Keratinocyte (primary cell): Measurements from ENCODE around the gene IP6K2.

Source experiments
- EZH2 ChIP-seq: IDR thresholded peaks from one replicate; pipeline ENCODE4 v1.6.1; 2012; ENCODE audit warnings: inconsistent platforms, mild to moderate bottlenecking, low read length, moderate library complexity
- TF ChIP-seq, protein P1 (sequence below), 3 experiments: IDR thresholded peaks in 1 of 3; conservative IDR thresholded peaks in 1 of 3; optimal IDR thresholded peaks in 1 of 3; 2 replicates in 2 of 3; 3 replicates in 1 of 3; pipeline versions ENCODE3 to v1.5.1; 2011; ENCODE audit warnings: low read length in 3 of 3, mild to moderate bottlenecking in 3 of 3, moderate library complexity in 2 of 3, control low read depth in 1 of 3, inconsistent platforms in 1 of 3; ENCODE audit not compliant: insufficient read depth in 2 of 3; ENCODE audit errors: extremely low read depth in 1 of 3

DNA sequence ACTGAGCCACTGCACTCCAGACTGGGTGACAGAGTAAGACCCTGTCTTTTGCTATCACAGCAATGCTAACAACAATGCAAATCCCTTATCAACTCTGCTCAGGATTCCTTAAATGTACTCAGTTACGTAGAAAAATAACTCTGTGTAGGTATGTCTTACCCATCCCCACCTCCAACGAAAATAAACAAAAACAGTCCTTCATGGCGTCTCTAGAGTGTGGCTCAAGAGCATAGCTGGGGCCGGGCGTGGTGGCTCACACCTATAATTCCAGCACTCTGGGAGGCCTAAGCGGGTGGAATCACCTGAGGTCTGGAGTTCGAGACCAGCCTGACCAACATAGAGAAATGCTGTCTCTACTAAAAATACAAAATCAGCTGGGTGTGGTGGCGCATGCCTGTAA lies 18.1 kb downstream of the IP6K2 start:
- TF ChIP-seq, protein P1, sequence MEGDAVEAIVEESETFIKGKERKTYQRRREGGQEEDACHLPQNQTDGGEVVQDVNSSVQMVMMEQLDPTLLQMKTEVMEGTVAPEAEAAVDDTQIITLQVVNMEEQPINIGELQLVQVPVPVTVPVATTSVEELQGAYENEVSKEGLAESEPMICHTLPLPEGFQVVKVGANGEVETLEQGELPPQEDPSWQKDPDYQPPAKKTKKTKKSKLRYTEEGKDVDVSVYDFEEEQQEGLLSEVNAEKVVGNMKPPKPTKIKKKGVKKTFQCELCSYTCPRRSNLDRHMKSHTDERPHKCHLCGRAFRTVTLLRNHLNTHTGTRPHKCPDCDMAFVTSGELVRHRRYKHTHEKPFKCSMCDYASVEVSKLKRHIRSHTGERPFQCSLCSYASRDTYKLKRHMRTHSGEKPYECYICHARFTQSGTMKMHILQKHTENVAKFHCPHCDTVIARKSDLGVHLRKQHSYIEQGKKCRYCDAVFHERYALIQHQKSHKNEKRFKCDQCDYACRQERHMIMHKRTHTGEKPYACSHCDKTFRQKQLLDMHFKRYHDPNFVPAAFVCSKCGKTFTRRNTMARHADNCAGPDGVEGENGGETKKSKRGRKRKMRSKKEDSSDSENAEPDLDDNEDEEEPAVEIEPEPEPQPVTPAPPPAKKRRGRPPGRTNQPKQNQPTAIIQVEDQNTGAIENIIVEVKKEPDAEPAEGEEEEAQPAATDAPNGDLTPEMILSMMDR (optimal IDR thresholded peaks at IDR 0.05 in 1 of 3, IDR thresholded peaks at IDR 0.05 in 1 of 3, conservative IDR thresholded peaks at IDR 0.05 in 1 of 3; ENCODE audit: extremely low read depth in 1 of 3, insufficient read depth in 2 of 3, low read length in 3 of 3), result no peak
- TF ChIP-seq EZH2, result no peak
